ENCODE results near the gene DAB2IP.

DAB2IP gene

DNA sequence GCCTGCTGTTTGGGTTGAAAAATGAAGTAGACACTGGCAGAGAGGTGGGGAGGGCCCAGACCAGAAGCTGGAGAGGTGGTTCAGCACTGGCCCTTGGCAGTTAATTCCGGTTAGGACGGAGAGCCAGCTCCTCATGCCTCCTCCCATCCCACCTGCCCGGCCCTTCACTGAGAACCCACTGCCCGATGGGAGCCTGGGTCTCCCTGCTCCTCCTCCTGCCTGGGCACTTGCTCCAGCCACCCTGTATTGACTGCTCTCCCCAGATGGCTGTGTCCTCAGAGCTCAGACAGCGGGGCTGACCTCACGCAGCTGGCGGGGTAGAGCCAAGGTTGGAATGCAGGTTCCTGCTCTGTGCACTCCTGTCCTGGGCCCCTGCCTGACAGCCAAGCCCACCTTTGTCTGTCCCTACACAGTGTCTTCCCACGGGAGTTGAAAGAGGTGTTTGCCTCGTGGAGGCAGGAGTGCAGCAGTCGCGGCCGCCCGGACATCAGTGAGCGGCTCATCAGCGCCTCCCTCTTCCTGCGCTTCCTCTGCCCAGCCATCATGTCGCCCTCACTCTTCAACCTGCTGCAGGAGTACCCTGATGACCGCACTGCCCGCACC is 114.7 kb downstream of the DAB2IP start:
- no peak for DNase-seq

GRCh38 chr9:121767171-121767769 is 115.8 kb downstream of the DAB2IP start:
- no peak for DNase-seq

- DNase-seq, result no peak
Observed at GRCh38 chr9:121768416-121769015, 117.1 kb downstream of the DAB2IP start.

GRCh38 chr9:121769939-121770338 is 118.5 kb downstream of the DAB2IP start:
- DNase-seq, result no peak

GRCh38 chr9:121770415-121771273 is 119.2 kb downstream of the DAB2IP start:
- no peak for DNase-seq

DNA sequence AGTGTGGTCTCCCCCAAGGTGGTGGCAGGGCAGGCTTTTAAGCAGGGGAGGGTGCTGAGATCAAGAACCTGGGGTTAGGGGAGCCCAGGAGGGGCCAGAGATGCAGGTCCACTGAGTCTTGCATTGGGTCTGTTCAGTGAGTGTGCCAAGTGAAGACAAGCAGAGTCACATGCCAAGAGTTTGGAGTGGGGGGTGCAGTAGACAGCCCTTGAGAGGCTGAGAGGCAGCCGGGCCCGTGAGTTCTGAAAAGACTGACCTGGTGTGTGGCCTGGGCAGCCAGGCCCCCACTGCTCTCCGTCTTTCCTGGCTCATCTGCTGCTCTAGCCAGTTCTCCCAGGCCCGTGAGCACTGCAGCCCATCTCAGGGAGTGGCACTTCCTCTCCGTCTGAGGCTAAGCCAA is 120.0 kb downstream of the DAB2IP start:
- DNase-seq, result no peak

GRCh38 chr9:121771851-121772599 is 120.6 kb downstream of the DAB2IP start:
- DNase-seq, result no peak

GRCh38 chr9:121772600-121773285 is 121.3 kb downstream of the DAB2IP start:
- no peak for DNase-seq

DNA sequence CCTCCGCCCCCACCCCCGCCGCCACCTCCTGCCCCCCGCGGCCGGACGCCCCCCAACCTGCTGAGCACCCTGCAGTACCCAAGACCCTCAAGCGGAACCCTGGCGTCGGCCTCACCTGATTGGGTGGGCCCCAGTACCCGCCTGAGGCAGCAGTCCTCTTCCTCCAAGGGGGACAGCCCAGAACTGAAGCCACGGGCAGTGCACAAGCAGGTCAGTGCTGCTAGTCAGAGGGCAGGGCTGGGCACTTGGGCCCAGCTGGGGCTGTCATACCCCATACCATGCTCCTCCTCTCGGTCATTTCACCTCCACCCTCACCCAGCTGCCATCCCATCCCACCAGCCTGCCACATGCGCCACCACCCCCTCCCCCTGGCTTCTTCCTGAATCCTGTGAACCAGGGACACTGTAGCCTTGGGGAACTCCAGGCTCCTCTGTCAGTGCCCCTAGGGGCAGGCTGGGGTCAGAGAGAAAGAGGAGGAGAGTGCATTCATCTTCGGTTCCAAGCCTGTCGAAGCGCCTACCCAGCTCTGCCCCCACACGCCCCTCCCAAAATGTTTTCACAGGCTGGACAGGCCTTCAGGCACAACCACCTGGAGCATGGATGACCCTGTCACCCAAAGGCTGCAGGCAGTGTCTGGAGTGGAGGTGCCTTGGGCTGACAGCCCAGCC is 122.0 kb downstream of the DAB2IP start:
- no peak for DNase-seq

GRCh38 chr9:121773954-121774714 is 122.7 kb downstream of the DAB2IP start:
- no peak for DNase-seq

DNA sequence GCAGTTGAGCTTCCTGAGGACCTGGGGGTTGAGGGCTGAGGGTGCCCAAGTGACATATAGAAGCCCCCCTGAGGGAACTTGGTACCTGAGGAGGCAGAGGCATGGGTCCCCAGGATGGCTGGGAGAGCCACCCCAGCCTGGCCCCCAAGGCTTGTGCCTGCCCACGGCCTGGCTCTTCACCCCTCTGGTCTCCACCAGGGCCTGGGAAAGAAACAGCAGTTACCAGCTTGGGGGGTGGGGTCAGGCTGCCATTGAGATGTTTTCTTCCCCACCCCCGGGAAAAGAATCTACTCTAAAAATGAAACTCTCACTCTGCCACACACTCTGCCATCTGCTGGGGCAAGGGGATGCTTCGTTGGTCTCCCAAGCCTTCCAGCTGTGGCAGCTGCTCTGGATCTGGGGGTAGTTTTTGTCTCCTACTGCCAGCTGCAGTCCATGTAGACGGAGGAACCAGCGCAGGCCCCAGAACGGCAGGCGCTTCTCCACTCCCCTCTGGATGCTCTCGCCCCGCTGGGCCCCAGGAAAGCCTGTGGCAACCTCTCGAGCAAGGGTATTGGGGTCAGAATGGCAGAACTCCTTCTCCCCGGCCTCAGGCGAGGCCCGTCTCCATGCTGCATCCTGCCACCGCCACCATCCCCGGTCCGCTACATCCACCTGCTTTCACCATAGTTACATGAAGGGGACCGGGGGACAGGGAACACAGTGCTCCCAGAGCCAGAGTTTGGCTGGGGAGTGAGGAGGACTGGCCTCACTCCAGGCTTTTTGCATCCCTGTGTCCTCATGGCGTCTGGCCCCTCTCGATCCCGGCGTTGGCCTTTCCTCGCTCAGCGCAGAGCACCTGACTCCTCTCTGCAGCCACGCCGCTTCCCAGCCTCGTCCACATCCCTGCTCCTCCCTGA is 123.5 kb downstream of the DAB2IP start:
- DNase-seq, result no peak

DNA sequence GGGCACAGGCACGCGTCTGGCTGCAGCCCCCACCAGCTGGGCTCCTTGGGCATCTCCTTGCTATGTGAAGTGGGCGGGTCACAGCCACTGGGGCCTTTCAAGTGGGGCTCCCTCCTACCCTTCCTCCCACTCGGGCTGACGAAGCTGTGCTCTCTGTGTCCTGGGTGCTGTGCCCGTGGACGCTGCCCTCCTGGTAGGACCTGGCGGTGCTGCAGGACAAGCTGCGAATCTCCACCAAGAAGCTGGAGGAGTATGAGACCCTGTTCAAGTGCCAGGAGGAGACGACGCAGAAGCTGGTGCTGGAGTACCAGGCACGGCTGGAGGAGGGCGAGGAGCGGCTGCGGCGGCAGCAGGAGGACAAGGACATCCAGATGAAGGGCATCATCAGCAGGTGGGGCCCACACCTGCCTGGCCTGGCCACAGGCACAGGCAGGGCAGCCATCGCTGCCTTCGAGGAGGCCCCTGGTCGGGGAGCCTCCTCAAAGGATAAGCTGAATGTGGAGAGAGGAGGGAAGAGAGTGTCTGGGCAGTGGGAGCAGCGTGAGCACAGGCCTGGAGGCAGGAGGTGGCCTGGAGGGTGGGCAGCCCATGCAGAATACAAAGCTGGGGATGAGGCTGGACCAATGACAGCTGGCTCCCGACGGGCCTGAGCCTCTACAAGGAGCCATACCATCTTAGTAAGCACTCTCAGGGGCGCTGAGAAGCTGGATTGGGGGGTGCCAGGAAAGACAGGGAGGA is 124.7 kb downstream of the DAB2IP start:
- no peak for DNase-seq

- no peak for DNase-seq
Observed at GRCh38 chr9:121776739-121777637, 125.6 kb downstream of the DAB2IP start.

GRCh38 chr9:121778252-121779225 is 127.1 kb downstream of the DAB2IP start:
- no peak for DNase-seq

DNA sequence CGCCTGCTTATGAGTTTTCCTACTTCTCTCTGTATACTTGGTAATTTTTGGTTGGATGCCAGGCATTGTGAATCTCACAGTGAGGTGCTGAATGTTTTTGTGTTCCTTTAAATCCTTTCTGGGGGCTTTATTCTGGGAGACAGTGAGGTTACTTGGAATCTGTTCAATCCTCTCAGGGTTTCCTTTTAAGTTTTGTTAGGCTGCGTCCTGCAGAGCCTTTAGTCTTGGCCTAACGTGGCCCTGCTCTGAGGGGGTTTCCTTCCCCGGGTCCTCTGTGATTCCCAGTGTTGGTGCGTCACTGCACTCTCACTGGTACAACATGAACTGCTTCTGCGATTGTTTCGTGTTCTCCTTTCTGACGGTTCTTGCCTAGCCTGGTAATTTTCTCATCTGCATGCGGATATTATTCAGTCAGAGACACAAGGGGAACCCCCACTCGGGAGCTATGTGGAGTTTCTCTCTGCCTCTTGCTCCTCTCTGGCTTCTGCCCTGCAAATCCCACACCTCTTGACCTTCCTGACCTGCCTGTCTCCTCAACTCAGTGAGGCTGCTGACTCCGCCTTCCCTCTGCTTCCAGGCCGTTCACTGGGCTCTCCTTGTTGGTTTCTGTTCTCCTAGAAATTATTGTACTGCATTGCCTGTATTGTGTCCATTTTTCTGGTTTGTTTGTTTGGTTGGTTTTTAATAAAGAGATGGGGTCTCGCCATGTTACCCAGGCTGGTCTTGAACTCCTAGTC is 128.1 kb downstream of the DAB2IP start:
- DNase-seq, result no peak
